ENCODE results near the gene RBM26.

DNA sequence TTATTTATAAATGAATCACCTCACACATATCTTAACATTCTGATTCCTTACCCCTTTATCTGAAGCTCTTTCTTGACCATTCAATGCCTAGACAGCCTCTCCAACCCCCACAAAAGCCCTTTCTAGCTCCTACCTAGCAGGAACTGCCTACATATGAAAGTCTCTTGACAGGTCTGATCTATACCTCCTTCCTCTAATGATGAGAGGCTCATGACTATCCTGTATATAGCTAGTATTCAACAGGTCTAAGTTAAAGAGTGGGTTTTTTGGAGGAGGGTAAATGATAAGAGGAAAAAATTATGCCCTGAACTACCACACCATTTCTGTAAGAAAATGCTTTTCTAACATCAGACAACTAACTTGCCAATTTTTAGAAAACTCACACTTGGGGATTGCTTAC, 47.0 kb downstream of the RBM26 start:
- TF ChIP-seq, protein P1, sequence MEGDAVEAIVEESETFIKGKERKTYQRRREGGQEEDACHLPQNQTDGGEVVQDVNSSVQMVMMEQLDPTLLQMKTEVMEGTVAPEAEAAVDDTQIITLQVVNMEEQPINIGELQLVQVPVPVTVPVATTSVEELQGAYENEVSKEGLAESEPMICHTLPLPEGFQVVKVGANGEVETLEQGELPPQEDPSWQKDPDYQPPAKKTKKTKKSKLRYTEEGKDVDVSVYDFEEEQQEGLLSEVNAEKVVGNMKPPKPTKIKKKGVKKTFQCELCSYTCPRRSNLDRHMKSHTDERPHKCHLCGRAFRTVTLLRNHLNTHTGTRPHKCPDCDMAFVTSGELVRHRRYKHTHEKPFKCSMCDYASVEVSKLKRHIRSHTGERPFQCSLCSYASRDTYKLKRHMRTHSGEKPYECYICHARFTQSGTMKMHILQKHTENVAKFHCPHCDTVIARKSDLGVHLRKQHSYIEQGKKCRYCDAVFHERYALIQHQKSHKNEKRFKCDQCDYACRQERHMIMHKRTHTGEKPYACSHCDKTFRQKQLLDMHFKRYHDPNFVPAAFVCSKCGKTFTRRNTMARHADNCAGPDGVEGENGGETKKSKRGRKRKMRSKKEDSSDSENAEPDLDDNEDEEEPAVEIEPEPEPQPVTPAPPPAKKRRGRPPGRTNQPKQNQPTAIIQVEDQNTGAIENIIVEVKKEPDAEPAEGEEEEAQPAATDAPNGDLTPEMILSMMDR (conservative IDR thresholded peaks at IDR 0.05; ENCODE audit: low read depth in 2 of 2) = no peak
- TF ChIP-seq EZH2 (IDR thresholded peaks at IDR 0.05; ENCODE audit: low read depth, unreplicated experiment) = no peak
- no peak for TF ChIP-seq POLR2AphosphoS5 (IDR thresholded peaks at IDR 0.05; ENCODE audit: low read depth)
- no peak for TF ChIP-seq EZH2phosphoT487 (IDR thresholded peaks at IDR 0.05; ENCODE audit: unreplicated experiment)
- TF ChIP-seq, protein P2, sequence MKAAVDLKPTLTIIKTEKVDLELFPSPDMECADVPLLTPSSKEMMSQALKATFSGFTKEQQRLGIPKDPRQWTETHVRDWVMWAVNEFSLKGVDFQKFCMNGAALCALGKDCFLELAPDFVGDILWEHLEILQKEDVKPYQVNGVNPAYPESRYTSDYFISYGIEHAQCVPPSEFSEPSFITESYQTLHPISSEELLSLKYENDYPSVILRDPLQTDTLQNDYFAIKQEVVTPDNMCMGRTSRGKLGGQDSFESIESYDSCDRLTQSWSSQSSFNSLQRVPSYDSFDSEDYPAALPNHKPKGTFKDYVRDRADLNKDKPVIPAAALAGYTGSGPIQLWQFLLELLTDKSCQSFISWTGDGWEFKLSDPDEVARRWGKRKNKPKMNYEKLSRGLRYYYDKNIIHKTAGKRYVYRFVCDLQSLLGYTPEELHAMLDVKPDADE (IDR thresholded peaks at IDR 0.05) = no peak
- TF ChIP-seq, protein P3, sequence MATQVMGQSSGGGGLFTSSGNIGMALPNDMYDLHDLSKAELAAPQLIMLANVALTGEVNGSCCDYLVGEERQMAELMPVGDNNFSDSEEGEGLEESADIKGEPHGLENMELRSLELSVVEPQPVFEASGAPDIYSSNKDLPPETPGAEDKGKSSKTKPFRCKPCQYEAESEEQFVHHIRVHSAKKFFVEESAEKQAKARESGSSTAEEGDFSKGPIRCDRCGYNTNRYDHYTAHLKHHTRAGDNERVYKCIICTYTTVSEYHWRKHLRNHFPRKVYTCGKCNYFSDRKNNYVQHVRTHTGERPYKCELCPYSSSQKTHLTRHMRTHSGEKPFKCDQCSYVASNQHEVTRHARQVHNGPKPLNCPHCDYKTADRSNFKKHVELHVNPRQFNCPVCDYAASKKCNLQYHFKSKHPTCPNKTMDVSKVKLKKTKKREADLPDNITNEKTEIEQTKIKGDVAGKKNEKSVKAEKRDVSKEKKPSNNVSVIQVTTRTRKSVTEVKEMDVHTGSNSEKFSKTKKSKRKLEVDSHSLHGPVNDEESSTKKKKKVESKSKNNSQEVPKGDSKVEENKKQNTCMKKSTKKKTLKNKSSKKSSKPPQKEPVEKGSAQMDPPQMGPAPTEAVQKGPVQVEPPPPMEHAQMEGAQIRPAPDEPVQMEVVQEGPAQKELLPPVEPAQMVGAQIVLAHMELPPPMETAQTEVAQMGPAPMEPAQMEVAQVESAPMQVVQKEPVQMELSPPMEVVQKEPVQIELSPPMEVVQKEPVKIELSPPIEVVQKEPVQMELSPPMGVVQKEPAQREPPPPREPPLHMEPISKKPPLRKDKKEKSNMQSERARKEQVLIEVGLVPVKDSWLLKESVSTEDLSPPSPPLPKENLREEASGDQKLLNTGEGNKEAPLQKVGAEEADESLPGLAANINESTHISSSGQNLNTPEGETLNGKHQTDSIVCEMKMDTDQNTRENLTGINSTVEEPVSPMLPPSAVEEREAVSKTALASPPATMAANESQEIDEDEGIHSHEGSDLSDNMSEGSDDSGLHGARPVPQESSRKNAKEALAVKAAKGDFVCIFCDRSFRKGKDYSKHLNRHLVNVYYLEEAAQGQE (IDR thresholded peaks at IDR 0.05; ENCODE audit: unreplicated experiment) = no peak
- no peak for TF ChIP-seq ZNF331 (CRISPR knock-in tag; IDR thresholded peaks at IDR 0.05; ENCODE audit: low read depth)
- no peak for TF ChIP-seq CREB1 (CRISPR knock-in tag; IDR thresholded peaks at IDR 0.05; ENCODE audit: low read depth)

All from GM23338 (cell line).